Activated T-helper 2 cell treated with anti-CD3 and anti-CD28 coated beads, Interferon-gamma antibody, Interleukin-2, Interleukin-4, amounts not matched to agents 10 μg/mL and 5 μg/mL and 100 μg/mL, durations not matched to agents 14 hours and 24 hours and 36 hours (primary cell): ENCODE measurements around the gene CROCC2. TPM values are rescaled to one million over a fixed set of nuclear protein-coding genes. Genes with fewer than 3 reads are reported as not detected.

Experiments
- DNase-seq: peaks from one replicate; pipeline ENCODE4 v3.0.0; 2021; ENCODE audit warnings: low spot score
- H3K27ac Mint-ChIP-seq: one replicate; pipeline ENCODE4 v1.8.0; 2021; ENCODE audit warnings: mixed read lengths
- H3K27me3 Mint-ChIP-seq: one replicate; pipeline ENCODE4 v1.8.0; 2021; ENCODE audit warnings: low read depth, mixed read lengths
- H3K36me3 Mint-ChIP-seq: one replicate; pipeline ENCODE4 v1.8.0; 2021; ENCODE audit warnings: low read depth, mixed read lengths
- H3K4me1 Mint-ChIP-seq: one replicate; pipeline ENCODE4 v1.8.0; 2021; ENCODE audit warnings: low read depth, mixed read lengths
- H3K4me3 Mint-ChIP-seq: one replicate; pipeline ENCODE4 v1.8.0; 2021; ENCODE audit warnings: low read depth, mild to moderate bottlenecking, moderate library complexity, mixed read lengths
- H3K9me3 Mint-ChIP-seq: one replicate; pipeline ENCODE4 v1.8.0; 2021; ENCODE audit warnings: mixed read lengths
- intact Hi-C: fragments of 100-400 bp; cut with micrococcal nuclease; formaldehyde crosslinking; loops from one replicate; pipeline ENCODE4 v1.15.1; 2023
- total RNA-seq: library from RNA; stranded (reverse); gene quantifications from 2 replicates; pipeline ENCODE4 v1.2.3, GENCODE V29; 2022

The CROCC2 gene
- total RNA-seq, 1 donor from 2014 or later, result not detected

DNA sequence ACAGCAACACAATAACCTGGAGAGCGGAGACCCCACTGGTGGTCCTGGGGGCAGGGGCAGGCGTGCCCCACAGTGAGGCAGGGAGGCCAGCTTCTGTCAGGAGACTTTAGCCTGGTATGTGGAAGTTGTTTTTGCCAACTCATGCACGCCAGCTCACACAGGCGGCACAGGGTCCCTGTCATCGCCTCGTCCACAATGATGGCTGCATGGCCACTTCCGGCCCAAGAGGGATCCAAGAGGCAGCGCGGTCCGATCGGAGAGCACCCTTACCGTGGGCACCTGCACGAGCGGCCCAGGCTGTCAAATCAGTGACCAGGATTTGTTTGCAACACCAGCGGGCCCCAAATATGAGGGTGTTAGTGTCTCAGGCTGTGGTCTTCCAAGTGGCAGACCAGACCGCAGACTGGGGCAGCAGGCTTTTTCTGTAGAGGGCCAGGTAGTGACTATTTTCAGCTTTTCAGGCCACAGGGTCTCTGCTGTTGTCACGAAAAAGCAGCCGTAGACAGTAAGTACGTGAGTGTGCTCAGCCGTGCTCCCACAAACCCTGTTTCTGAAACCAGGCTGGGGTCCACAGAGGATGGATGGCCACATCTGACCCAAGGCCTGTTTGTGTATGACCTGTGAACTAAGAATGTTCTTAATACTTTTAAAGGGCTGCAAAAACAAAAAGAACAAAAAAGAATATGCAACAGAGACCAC, 113.5 kb downstream of the CROCC2 start:
- intact Hi-C loops, result no loop called here
- Mint-ChIP-seq H3K36me3 (no peaks in the 10 kb centered on the region), H3K4me1 (no peaks in the 10 kb centered on the region), H3K27me3 (no peaks in the 10 kb centered on the region), H3K27ac (no peak overlapping the region), H3K4me3 (no peak overlapping the region), H3K9me3 (no peaks in the 10 kb centered on the region)
- no peak for DNase-seq

DNA sequence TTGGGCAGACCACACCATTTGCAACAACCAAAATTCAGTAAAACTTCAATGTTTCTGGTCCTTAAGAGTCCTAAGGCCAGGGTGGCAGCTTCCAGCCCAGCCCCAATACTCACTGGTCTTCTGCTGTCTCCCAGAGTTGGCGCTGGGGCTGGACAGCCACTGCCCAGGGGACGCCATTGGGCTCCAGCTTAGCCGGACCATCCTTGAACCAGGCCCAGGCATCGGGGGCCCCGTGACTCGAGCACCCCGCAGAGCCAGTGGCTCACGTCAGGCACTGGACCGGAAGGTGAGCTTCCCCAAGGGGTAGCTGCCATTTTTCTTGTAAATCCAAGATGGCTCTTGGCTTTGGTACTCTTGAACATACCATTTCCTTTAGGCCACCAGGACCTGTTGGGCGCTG, 114.1 kb downstream of the CROCC2 start:
- H3K4me1 Mint-ChIP-seq, result no peaks in the 10 kb centered on the region

DNA sequence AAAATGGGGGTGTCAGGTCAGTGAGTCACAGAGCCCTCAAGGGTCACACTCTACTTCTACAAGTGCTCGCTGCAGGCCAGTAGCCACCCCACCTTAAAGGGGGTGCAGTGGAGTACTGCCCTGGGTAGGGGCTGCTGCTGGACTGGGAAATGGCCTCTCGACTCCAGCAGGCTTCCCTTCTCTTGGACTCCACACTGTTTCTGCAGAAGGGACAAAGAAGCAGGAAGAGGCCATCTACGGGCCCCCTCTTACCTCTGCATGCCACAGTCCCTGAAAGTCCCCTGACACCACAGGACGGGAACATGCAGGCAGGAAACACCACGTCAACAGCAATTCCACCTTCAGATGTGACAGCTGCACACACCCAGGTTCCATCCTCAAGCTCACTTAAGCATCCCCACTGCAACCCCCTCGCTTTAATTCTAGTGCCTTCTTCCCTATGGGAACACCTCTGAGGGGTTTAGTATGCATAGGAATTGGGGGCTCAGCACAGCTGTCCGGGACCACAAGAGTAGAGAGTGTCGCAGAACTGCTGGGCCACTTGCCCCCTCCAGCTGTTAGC, 114.6 kb downstream of the CROCC2 start:
- Mint-ChIP-seq H3K4me3 (no peak overlapping the region), H3K36me3 (peaks cover 3% of the 10 kb centered on the region), H3K27ac (no peak overlapping the region), H3K27me3 (no peaks in the 10 kb centered on the region), H3K4me1 (no peaks in the 10 kb centered on the region), H3K9me3 (peaks cover 10% of the 10 kb centered on the region)
- intact Hi-C loops, result no loop called here
- DNase-seq, result no peak

More for the DNA sequence above, 114.1 kb downstream of the CROCC2 start:
- no peak overlapping the region for H3K27ac Mint-ChIP-seq
- no peaks in the 10 kb centered on the region for H3K27me3 Mint-ChIP-seq
- H3K4me3 Mint-ChIP-seq, result no peak overlapping the region
- intact Hi-C loops, result no loop called here
- H3K36me3 Mint-ChIP-seq, result no peaks in the 10 kb centered on the region
- peaks cover 5% of the 10 kb centered on the region for H3K9me3 Mint-ChIP-seq
- no peak for DNase-seq

DNA sequence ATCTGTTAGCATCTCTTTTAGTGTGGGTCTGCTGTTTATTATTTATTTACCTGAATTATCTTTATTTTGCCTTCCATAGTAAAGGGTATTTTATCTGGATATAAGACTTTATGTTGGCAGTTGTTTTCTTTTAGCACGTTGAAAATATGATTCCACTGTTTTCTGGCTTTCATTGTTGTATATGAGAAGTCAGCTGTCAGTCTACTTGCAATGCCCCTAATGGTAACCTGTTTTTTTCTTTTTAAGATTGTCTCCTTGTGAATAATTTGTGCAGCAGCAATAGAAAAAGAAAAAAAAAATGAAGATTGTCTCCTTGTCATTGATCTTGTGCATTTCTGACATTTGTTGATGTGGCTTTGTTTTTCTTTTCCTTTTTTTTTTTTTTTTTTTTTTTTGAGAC, 119.5 kb downstream of the CROCC2 start:
- no peak for DNase-seq
- H3K4me1 Mint-ChIP-seq, result no peaks in the 10 kb centered on the region
- peaks cover 28% of the 10 kb centered on the region for H3K9me3 Mint-ChIP-seq
- intact Hi-C loops, result no loop called here
- peaks cover 7% of the 10 kb centered on the region for H3K36me3 Mint-ChIP-seq
- H3K27ac Mint-ChIP-seq, result no peak overlapping the region
- no peak overlapping the region for H3K4me3 Mint-ChIP-seq
- H3K27me3 Mint-ChIP-seq, result no peaks in the 10 kb centered on the region

DNA sequence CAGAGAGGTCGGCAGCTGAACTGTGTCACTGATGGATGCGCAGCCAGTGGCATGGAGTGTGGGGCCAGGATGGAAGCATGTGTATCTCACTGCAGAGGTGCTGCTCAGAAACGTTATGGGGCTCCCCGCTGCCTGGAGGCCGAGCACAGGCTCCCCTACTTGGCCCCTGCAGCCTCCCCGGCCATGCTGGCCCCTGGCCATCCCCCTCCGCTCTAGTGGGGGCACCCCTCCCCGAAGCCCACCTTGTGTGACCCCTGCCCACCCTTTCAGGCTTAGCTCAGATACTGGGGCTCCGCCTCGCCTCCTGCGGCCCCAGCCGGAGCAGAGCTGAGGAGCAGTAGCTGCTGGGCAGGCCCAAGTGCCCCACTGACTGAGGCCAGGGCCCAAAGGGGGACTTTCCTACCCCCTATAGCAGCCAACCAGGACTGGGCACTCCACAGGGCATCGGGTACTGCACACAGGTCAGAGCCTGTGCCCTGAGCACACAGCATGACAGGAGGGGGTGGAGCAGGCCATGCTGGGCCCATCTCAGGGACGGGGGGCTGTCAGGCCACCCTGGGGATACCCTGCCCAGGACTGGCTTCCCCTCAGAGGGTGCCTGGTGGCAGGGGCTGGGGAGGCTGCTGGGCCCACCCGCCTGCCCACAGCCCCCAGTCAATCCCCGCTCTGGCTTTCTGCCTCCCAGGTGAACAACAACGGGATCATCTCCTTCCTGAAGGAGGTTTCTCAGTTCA, 123.6 kb downstream of the CROCC2 start:
- no peak for DNase-seq
- Mint-ChIP-seq H3K4me1 (no peaks in the 10 kb centered on the region), H3K9me3 (peaks cover 27% of the 10 kb centered on the region), H3K27ac (no peak overlapping the region), H3K36me3 (peaks cover 7% of the 10 kb centered on the region), H3K4me3 (no peak overlapping the region), H3K27me3 (no peaks in the 10 kb centered on the region)
- intact Hi-C loops, result no loop called here

DNA sequence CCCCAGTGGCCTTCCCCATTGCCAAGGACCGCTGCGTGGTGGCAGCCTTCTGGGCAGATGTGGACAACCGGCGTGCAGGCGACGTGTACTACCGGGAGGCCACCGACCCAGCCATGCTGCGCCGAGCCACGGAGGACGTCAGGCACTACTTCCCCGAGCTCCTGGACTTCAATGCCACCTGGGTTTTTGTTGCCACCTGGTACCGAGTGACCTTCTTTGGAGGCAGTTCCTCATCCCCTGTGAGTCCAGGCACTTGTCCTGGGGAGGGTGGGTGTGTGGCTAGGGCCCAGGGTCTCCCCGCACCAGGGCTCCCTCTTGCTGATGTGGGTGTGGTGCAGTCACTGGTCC, 124.2 kb downstream of the CROCC2 start:
- peaks cover 21% of the 10 kb centered on the region for H3K9me3 Mint-ChIP-seq
- no peak overlapping the region for H3K27ac Mint-ChIP-seq
- H3K4me1 Mint-ChIP-seq, result no peaks in the 10 kb centered on the region
- DNase-seq, result no peak
- no peaks in the 10 kb centered on the region for H3K27me3 Mint-ChIP-seq
- intact Hi-C loops, result no loop called here
- peaks cover 7% of the 10 kb centered on the region for H3K36me3 Mint-ChIP-seq
- no peak overlapping the region for H3K4me3 Mint-ChIP-seq

DNA sequence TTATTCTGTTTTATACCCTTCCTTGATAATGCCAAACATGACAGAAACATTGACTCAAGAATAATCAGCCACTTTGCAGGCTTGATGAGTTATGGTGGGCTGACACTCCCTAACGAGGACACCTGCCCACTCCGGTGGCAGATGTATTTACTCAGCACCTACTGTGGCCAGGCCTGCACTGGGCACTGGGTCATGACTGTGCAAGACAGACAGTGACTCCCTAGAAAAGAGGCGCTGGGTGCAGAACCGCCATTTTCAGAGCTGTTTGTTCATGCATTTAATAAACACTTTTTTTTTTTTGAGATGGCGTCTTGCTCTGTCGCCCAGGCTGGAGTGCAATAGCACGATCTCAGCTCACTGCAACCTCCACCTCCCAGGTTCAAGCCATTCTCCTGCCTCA, 124.7 kb downstream of the CROCC2 start:
- Mint-ChIP-seq H3K4me3 (no peak overlapping the region), H3K27ac (no peak overlapping the region), H3K9me3 (peaks cover 16% of the 10 kb centered on the region), H3K27me3 (no peaks in the 10 kb centered on the region), H3K4me1 (no peaks in the 10 kb centered on the region), H3K36me3 (peaks cover 3% of the 10 kb centered on the region)
- intact Hi-C loops, result no loop called here
- no peak for DNase-seq

DNA sequence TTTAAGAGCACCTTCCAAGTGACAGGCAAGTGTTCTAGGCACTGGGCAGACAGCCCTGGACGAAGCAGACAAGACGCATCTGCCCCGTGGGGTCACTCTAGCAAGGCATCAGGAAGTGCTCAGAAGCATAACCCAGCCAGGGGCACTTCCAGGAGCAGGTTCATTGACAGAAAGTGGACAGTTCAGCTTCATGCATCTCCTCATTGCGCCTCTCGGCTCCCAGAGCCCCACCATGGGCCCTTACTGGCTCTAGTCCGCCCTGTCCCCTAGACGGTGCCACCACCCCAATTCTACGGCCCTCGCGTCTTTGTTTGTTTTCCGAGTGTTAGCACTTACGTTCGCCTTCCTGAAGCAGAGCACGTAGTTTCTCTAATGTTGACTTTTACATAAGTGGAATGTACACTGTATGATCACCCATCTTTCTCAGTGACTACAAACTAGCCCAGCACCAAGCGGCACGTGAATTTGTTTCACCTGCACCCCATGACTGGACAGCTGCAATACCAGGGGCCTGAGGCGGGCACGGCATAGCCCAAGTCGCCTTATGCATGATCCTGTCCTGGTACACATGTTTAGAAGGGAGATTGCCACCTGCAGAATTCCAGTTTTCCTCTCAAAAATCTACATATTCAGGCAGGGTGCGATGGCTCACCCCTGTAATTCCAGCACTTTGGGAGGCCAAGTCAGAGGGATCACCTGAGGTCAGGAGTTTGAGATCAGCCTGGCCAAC, 125.5 kb downstream of the CROCC2 start:
- Mint-ChIP-seq H3K27ac (no peak overlapping the region), H3K9me3 (peaks cover 11% of the 10 kb centered on the region), H3K4me1 (no peaks in the 10 kb centered on the region), H3K4me3 (no peak overlapping the region), H3K36me3 (no peaks in the 10 kb centered on the region), H3K27me3 (no peaks in the 10 kb centered on the region)
- intact Hi-C loops, result no loop called here
- DNase-seq, result no peak

DNA sequence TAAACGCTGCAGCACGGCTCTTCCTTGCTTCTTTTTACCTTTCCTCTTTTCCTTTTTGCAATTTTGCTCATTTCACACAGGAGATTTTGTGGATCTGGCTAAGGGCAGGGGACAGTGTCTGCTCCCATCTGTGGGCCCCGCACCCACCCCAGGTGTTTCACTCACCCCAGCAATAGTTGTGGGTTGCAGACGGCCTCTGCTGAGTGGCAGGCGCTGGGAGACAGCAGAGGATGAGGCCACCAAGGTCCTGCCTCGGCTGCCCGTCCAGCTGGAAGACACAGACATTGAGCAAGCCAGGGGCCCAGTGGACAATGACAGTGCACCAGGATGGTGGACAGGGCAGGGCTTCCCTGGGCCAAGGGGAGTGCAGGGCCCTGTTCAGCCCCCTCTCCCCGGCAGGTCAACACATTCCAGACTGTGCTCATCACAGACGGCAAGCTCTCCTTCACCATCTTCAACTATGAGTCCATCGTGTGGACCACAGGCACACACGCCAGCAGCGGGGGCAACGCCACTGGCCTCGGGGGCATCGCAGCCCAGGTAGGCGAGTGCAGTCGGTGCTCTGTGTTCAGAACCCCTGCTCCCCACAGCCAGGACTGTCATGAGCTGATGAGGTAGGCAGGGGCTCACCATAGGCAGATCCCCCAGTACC, 127.3 kb downstream of the CROCC2 start:
- Mint-ChIP-seq H3K9me3 (peaks cover 2% of the 10 kb centered on the region), H3K4me3 (no peak overlapping the region), H3K27me3 (no peaks in the 10 kb centered on the region), H3K27ac (no peak overlapping the region), H3K36me3 (no peaks in the 10 kb centered on the region), H3K4me1 (peaks cover 10% of the 10 kb centered on the region)
- DNase-seq, result no peak
- intact Hi-C loops, result no loop called here

DNA sequence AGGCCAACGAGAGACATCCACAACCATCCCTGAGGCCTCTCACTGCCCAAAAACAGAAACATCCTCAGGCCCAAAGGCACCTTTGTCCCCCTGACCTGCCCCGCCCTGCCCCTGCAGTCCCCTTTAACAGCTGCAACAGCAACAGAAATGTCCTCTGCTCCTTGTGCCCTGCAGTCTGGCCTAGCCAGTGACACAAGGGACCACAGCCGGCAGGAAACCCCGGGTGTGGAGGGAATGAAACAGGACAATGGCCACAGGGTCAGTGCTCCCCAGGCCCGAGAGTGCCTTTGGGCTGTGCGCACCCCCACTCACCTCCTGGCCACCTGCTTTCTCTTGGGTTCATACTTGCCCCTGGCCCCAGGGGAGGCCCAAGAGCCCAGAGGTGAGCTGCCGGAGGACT, 127.9 kb downstream of the CROCC2 start:
- peaks cover 13% of the 10 kb centered on the region for H3K4me1 Mint-ChIP-seq
- DNase-seq, result no peak
- intact Hi-C loops, result no loop called here
- no peak overlapping the region for H3K4me3 Mint-ChIP-seq
- H3K9me3 Mint-ChIP-seq, result no peaks in the 10 kb centered on the region
- no peak overlapping the region for H3K27ac Mint-ChIP-seq
- no peaks in the 10 kb centered on the region for H3K27me3 Mint-ChIP-seq
- no peaks in the 10 kb centered on the region for H3K36me3 Mint-ChIP-seq

DNA sequence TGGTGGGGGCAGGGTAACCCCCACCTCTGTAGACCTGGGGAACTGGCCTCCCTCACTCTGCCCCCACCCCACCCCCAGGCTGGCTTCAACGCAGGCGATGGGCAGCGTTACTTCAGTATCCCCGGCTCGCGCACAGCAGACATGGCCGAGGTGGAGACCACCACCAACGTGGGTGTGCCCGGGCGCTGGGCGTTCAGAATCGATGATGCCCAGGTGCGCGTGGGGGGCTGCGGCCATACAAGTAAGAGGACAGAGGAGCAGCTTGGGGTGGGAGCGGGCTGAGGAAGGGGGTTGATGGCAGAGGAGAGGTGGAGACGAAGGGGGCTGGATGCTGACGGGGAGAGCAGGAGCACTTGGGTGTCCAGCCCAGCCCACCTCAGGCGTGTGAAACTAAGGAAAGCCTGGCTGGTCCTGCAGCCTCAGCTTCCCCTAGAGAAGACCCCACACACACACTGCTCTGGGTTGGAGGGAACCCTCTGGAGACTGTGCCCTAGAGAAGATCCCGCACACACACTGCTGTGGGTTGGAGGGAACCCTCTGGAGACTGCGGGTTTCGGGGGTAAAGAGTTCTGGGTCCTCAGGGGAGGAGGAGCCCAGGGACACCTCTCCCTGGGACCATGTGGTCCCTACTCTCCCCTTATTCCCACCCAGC, 128.5 kb downstream of the CROCC2 start:
- intact Hi-C loops, result no loop called here
- Mint-ChIP-seq H3K27me3 (no peaks in the 10 kb centered on the region), H3K9me3 (no peaks in the 10 kb centered on the region), H3K4me3 (no peak overlapping the region), H3K27ac (no peak overlapping the region), H3K36me3 (no peaks in the 10 kb centered on the region), H3K4me1 (peaks cover 13% of the 10 kb centered on the region)
- no peak for DNase-seq

DNA sequence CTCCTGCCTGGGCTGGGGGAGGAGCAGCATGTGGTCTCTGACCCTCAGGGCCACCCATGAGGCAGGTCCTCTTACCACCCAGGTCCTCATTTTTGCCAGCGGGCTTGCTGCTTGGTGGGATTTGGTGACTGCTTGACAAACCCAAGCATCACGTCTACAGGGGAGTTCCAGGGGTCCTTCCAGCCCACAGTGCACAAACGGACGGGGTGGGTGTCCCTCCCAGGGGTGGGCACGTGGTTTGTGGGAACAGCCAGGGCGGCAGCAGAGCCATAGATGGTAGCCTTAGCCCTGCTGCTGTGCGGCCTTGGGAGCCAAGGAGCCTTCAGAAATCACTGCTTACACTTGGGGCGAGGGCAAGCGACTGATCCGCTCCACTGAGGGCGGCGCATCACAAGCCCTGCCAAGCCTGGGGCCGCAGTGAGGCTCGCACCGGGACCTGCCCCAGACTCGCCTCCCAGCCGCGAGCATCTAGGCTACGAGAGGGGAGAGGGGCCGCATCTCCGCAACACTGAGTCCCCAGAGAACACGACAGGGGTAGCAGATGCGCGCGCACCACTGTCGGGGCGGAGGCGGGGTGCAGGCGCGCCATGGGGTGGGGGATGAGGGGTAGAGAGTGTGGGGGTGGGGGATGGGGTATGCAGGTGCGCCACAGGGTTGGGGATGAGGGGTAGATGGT, 129.1 kb downstream of the CROCC2 start:
- Mint-ChIP-seq H3K9me3 (no peaks in the 10 kb centered on the region), H3K36me3 (no peaks in the 10 kb centered on the region), H3K27me3 (no peaks in the 10 kb centered on the region), H3K4me3 (no peak overlapping the region), H3K27ac (no peak overlapping the region), H3K4me1 (peaks cover 13% of the 10 kb centered on the region)
- intact Hi-C loops, result no loop called here
- DNase-seq, result no peak
